COLO829 (cell line): ENCODE results near the gene IL1RAPL2.
"Not testable (repeated sequence)": the region's sequence is repeated elsewhere in the genome, so short reads cannot be mapped to it uniquely, and the experiment has no call there.

ENCODE experiments used
- DNase-seq: peaks from one replicate; pipeline ENCODE4 v3.0.0; 2012; ENCODE audit warnings: low spot score

IL1RAPL2 gene

GRCh38 chrX:105703876-105704275 is 1137.9 kb downstream of the IL1RAPL2 start:
- DNase-seq = no peak

GRCh38 chrX:105706041-105706440 is 1140.0 kb downstream of the IL1RAPL2 start:
- DNase-seq = no peak

- no peak for DNase-seq
These were observed 1145.8 kb downstream of the IL1RAPL2 start for GRCh38 chrX:105711805-105712204.

DNA sequence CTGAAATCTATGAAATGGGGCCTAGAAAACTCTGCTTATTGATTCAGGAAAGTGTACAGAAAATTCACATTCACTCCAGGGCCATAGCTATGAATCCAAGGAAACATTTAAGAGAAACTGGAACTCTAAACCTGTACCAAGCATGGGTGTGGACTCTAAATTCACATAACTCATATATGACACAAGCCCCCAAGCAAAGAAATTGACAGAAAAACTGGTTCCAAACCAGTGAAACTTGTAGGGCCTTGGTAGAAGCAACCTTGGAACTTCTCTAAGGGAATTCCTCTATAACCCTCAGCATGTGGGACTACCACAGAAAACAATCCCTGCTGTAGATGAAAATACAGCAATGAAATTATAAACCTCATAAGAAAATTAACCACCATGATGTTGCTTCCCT is 1149.7 kb downstream of the IL1RAPL2 start:
- DNase-seq = no peak

GRCh38 chrX:105723966-105724735 is 1158.2 kb downstream of the IL1RAPL2 start:
- DNase-seq = no peak

DNA sequence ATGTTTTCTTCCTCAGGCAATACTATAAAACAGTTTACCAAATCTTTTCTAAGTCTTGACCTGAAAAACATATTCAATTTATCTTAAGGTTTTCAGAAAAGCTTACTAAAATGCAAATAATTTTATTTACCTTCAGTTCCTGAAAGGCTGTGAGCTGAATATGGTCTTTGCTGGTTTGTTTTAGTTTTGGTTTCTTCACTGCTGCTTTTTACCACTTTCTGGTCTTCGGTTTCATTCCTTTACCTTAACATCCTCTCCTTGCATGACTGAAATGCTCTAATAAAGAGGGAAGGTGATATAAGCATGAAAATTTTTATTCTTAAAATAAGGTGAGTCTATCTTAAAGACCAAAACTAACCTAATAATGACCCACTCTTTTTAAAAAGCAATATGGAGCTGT is 1159.2 kb downstream of the IL1RAPL2 start:
- DNase-seq = no peak

GRCh38 chrX:105738162-105738561 is 1172.2 kb downstream of the IL1RAPL2 start:
- no peak for DNase-seq

- DNase-seq = peak; percentile 1
These were observed 1178.3 kb downstream of the IL1RAPL2 start for GRCh38 chrX:105744291-105744690.

DNA sequence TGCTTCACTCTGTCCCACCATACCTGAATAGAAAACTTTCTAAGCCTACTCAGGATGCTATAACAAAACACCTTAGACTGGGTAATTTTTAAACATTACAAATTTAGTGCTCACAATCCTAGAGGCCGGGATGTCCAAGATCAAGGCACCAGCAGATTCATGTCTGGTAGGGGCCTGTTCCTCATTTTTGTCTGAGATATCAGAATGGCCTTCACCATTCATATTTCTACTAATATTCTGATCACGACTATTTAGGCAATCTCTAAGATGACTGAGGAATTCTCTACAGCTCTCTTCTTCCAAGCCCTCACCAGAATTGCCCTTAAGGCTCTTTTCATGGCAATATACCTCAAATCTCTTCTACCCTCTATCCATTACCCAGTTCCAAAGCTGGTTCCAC is 1178.9 kb downstream of the IL1RAPL2 start:
- DNase-seq = no peak

DNA sequence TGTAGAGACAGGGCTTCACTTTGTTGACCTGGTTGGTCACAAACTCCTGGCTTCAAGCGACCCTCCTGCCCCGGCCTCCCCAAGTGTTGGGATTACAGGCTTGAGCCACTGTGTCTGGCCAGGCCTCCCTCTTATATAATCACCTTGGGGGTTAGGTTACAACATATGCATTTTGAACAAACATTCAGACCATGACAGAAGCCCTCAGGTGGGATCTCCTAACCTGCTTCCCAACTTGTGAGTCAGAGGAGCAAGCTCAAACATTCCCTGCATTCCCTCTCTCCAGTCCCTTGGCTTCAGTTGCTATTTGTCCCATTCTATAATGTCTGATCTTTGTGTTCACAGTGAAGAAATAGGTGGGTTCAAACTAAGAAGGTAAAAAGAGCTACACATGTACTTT is 1179.9 kb downstream of the IL1RAPL2 start:
- DNase-seq = no peak

DNA sequence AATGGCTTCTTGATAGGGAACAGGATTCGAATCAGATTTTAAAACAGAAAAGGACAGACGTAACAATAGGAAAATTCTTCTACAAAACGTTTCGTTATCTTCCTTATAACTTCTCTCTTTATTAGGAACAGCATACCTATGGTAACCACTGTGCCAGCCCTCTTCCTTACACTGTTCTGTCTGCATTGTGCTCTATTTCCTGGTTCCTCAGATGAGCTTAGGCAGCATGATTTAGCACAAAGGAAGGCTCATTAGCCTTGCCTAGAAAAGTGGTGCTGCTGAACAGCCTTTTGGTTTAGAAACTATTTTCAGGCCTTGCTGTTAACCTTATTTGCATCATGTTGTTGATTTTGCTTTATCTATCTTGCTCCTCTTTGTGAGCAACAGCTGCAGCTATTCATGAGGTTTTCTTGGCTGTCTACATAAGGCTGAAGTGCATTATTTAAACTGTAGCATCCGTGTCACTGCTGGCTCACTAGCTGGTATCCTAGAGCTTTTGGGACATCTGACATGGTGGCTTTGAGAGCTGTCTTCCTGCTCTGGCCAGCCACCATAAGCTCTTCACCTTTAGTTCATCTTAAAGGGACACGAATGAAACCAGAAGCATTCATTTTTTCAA is 1186.4 kb downstream of the IL1RAPL2 start:
- no peak for DNase-seq

- no peak for DNase-seq
These were observed 1187.4 kb downstream of the IL1RAPL2 start for GRCh38 chrX:105753411-105753810.

DNA sequence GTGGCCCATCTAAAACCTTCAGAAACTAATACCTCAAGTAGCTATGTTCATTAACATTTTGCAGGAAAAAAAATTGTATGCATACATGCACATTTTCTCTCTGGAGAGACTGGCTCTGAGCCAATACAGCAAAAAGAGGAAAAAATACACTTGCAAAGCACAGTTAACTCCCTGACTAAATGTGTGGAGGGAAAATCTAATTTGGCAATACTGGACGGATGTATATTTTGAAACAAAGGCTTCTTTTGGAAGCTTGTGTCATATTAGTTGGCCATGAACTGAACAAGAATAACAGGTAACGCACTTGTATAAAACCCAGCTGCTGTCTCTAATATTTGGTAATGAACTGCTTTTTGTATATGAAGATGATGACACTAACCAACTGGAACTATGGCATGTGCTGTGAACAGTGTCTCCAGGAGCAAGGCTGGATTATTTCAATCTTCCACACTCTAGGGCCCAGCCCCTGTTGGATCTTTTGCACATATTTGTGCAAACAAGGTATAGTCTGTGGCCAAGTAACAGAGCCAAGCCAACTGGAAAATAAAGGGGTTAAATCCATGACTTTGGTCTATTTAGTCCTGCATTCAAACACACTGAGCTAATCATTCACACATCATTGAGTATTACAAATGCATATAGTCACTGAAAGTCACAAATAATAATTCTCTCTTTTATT is 1188.4 kb downstream of the IL1RAPL2 start:
- DNase-seq = no peak

GRCh38 chrX:105755109-105755508 is 1189.1 kb downstream of the IL1RAPL2 start:
- DNase-seq = no peak

- no peak for DNase-seq
These were observed 1192.8 kb downstream of the IL1RAPL2 start for GRCh38 chrX:105758754-105759153.

DNA sequence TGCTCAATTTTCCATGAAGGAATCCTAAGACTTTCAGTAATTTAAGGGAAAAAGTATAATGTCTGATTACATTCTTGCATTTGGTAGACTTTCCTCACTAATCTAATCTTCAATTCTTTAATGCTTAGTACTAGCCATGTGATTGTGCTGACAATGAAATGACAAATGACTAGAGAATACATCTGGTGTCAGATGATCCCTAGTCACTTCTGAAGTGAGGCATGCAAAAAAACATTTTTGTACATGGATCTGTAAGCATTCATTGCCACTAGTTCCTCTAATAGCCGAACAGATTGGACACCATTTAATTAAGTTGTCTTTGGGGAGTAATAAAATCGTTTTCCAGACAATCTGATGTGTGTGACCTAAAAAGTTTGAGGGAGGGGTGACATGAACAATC is 1193.6 kb downstream of the IL1RAPL2 start:
- no peak for DNase-seq

GRCh38 chrX:105765691-105766090 is 1199.7 kb downstream of the IL1RAPL2 start:
- no peak for DNase-seq

GRCh38 chrX:105773801-105774200 is 1207.8 kb downstream of the IL1RAPL2 start:
- no peak for DNase-seq

- no peak for DNase-seq
These were observed 1209.7 kb downstream of the IL1RAPL2 start for GRCh38 chrX:105775679-105776078.

GRCh38 chrX:105781804-105782203 is 1215.8 kb downstream of the IL1RAPL2 start:
- DNase-seq = no peak

DNA sequence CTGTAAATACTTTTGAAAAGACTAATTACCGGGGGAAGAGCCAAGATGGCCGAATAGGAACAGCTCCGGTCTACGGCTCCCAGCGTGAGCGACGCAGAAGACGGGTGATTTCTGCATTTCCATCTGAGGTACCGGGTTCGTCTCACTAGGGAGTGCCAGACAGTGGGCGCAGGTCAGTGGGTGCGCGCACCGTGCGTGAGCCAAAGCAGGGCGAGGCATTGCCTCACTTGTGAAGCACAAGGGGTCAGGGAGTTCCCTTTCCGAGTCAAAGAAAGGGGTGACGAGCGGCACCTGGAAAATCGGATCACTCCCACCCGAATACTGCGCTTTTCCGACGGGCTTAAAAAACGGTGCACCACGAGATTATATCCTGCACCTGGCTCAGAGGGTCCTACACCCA is 1230.9 kb downstream of the IL1RAPL2 start:
- not testable (repeated sequence) for DNase-seq

DNA sequence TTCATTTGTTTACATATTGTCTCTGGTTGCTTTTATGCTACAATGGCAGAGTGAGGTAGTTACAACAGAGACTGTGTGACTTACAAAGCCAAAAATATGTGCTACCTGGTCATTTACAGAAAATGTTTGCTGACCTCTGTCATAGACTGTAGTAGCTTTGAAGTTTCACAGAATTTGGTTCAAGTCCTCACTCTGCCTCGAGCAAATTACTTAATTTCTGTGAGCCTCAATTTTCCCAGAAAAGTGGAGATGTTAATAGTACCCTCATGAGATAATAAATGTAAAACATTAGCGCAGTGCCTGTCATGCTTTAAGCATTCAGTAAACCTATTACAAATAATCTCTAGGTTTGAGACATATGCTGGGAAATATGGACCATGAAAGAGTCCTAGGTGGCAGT is 1237.9 kb downstream of the IL1RAPL2 start:
- DNase-seq = no peak

- DNase-seq = not testable (repeated sequence)
These were observed 1239.7 kb downstream of the IL1RAPL2 start for GRCh38 chrX:105805655-105806054.
